ENCODE measurements around the gene AMHR2.
A peak's percentile ranks its signal among the peaks of the same experiment; 100 is the strongest.
"Not testable (repeated sequence)": the region's sequence is repeated elsewhere in the genome, so short reads cannot be mapped to it uniquely, and the experiment has no call there.

The AMHR2 gene

GRCh38 chr12:53423597-53423996 is at the start of gene AMHR2:
TSS of gene AMHR2 (plus strand) at chr12:53423855. CDS start at chr12:53423935, 80 bp downstream.
- DNase-seq, result peak; percentile 17

DNA sequence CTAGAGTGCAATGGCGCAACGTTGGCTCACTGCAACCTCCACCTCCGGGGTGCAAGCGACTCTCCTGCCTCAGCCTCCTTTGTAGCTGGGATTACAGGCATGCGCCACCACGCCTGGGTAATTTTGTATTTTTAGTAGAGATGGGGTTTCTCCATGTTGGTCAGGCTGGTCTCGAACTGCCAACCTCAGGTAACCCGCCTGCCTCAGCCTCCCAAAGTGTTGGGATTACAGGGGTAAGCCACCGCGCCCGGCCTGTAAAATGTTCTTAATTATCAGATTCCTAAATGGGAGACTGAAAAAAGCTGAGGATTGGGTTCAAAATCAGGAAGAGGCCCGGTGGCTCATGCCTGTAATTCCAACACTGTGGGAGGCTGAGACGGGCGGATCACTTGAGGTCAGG is 49.4 kb upstream of the AMHR2 start:
- peak; percentile 54 for DNase-seq

GRCh38 chr12:53376747-53377146 is 46.9 kb upstream of the AMHR2 start:
- DNase-seq, result no peak

GRCh38 chr12:53378222-53378621 is 45.4 kb upstream of the AMHR2 start:
- DNase-seq, result peak; percentile 43

GRCh38 chr12:53378724-53379388 is 44.8 kb upstream of the AMHR2 start:
- DNase-seq, result no peak

DNA sequence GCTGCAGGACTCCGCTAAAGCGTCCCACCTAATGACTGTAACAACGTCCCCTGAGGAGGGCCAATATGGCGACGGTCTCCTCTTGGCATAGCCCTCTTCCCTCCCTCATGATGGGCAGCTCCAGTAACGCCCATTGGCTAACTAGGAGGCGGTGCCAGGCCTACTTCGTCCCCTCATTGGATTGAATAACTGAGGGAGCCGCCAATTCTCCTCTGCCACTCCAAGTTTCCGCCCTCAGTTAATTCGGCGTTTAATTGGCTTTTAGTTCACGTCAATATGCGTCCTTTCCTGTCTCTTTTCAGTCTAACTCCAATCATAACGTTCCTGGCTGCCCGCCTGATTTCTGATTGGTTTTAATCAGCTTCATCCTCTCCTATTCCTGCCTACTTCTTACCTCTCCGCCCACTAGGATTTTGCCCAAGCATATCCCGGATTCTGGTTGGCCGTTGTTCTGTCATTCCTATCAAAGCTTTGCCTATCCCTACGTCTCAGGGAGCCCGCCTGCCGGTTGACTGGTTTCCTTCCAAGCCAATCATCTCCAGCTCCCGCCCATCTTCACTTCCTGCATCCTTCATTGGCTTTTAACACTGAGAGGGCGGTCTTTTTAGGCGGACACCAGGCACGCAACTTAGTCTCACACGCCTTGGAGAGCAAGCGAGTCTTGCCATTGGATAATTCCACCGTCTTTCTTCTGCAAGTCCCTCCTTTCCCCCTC is 44.1 kb upstream of the AMHR2 start:
- DNase-seq, result peak; percentile 97

DNA sequence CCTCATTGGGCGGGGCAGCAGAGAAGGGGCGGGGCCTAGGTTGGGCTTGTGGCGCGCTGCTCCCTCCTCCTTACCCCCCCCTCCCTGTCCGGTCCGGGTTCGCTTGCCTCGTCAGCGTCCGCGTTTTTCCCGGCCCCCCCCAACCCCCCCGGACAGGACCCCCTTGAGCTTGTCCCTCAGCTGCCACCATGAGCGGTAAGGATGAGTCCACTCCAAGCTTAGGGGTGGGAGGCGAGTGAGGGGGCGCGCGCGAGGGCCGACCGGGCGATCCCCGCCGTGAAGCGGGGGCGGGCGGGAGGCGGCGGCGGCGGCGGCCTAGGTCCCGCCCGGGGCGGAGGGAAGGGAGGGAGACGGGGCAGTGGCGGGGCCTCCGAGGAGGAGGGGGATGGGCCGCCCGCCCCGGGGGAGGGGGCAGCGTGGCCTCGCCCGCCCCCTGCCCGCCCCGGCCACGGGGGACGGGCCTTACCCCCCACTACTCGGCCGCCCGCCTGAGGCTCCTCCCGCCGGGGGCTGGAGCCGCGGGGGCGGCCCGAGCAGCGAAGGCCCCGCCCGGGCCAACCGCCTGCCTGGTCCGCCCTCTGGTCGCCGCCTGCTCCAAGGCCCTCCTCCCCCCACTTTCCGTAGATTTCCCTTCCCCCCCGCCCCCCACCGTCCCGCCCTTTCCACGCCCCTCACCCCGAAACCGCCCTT is 43.4 kb upstream of the AMHR2 start, which contains the start of gene SP1:
Gene SP1 (plus strand): TSS at position 73 of the 690 bp plus-strand sequence. CDS start 116 bp downstream, at position 189.
- peak; percentile 99 for DNase-seq

DNA sequence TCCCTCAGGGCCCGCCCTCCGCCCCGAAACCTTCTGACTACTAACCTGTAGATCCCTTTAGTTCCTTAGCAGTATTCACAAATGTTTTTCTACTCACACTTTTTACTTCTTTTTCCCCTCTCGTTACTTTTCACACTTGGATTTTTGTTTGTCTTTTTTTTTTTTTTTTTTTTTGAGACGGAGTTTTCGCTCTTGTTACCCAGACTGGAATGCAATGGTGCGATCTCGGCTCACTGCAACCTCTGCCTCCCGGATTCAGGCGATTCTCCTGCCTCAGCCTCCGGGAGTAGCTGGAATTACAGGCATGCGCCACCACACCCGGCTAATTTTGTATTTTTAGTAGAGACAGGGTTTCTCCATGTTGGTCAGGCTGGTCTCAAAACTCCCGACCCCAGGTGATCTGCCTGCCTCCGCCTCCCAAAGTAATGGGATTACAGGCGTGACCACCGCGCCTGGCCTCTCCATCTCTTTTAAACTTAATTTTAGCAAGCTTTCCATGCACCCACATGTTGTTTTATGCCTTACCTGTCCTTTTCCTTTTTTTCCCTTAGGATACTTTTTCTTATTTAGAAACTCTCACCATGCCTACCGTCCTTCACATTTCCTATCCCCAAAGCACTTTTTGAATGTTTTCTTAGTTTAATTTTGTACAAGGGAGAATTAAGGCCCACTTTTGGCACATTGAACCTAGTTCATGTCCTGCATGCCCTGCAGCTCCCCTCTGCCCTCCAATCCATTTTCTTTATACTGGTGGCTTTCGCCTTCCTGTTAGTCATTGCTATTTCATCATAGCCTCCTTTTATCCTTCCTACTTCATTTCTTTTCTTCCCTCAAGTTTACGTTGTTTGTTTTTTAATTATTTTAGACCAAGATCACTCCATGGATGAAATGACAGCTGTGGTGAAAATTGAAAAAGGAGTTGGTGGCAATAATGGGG is 42.6 kb upstream of the AMHR2 start:
- DNase-seq, result no peak

GRCh38 chr12:53381731-53382630 is 41.7 kb upstream of the AMHR2 start:
- peak; percentile 75 for DNase-seq

- DNase-seq, result no peak
Measured at GRCh38 chr12:53383258-53383657, 40.4 kb upstream of the AMHR2 start.

DNA sequence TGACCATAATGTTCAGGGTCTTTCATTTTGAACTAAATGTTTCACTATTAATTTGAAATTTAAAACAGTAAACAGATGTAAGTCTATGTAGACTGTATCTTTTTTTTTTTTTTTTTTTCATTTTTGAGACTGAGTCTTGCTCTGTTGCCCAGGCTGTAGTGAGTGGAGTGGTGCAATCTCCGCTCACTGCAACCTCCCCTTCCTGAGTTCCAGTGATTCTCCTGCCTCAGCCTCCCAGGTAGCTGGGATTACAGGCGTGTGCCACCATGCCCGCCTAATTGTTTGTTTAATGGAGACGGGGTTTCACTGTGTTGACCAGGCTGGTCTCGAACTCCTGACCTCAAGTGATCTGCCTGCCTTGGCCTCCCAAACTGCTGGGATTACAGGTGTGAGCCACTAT is 37.3 kb upstream of the AMHR2 start:
- not testable (repeated sequence) for DNase-seq

DNA sequence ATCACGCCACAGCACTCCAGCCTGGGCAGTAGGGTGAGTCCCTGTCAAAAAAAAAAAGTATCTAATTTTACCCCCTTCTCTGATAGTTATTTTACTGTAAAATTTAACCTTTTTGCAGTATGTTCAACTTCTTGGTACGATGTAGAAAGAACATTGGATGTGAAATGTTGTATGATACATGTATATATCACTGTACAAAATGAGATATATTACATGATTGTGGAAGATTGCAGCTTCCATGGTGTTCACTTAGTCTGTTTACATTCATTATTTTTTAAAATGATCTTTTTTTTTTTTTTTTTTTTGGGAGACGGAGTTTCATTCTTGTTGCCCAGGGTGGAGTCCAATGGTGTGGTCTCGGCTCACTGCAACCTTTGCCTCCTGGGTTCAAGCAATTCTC is 34.7 kb upstream of the AMHR2 start:
- DNase-seq, result no peak

GRCh38 chr12:53389702-53390101 is 34.0 kb upstream of the AMHR2 start:
- no peak for DNase-seq

DNA sequence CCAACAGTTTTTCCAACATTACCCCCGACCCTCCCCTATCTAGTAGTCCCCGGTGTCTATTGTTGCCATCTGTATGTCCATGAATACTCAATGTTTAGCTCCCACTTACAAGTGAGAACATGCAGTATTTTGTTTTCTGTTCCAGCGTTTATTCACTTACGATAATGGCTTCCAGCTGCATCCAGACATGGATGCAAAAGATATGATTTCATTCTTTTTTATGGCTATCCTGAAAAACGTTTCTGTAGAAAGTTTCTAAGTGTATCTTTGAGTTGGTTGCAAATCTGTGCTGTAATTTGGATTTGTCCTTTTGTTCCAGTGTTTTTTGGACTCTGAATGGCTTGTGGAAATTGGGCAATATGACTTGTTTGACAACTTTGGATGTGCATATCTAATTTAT is 31.9 kb upstream of the AMHR2 start:
- no peak for DNase-seq

- DNase-seq, result no peak
Measured at GRCh38 chr12:53399896-53400295, 23.8 kb upstream of the AMHR2 start.

DNA sequence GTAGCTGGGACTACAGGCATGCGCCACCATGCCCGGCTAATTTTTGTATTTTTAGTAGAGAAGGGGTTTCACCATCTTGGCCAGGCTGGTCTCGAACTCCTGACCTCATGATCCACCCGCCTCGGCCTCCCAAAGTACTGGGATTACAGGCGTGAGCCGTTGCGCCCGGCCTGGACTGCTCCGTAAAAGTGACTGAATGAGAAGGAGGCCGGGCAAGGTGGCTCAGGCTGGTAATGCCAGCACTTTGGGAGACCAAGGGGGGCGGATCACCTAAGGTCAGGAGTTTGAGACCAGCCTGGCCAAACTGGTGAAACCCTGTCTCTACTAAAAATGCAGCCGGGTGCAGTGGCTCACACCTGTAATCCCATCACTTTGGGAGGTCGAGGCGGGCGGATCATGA is 21.3 kb upstream of the AMHR2 start:
- DNase-seq, result not testable (repeated sequence)

- DNase-seq, result no peak
Measured at GRCh38 chr12:53402871-53403270, 20.8 kb upstream of the AMHR2 start.

GRCh38 chr12:53410951-53411350 is 12.7 kb upstream of the AMHR2 start:
- no peak for DNase-seq

DNA sequence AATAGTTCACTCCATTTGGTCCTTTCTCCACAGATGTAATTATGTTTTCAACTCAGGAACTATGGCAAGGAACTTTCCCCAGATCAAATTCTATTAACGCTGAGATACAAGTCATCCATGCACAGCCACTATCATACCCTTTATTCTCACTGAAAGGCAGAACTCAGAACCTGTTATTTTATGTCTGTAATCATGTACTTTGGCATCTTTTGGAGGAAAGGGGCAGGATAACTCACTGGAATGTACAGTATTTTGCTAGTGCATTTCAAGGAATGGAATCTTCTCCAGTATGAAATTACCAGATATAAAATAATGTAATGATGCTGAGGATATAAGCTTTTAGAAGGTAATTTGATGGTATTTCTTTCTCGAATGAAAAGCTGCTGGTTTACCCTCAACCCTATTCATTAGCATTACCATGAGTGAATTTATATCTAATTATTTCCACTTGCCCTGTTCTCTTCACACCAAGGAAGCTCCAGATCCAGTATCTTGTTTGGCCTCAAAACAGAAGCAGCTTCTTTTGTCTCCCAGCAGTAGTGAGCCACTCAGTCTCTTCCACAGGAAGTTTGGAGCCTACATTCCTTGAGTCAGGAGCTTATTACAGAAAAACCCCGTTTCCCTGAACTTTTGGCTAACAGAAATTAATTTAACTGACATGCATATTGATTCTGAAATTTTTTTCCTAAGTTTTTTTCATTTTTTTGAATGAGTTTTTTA is 10.0 kb upstream of the AMHR2 start:
- no peak for DNase-seq

DNA sequence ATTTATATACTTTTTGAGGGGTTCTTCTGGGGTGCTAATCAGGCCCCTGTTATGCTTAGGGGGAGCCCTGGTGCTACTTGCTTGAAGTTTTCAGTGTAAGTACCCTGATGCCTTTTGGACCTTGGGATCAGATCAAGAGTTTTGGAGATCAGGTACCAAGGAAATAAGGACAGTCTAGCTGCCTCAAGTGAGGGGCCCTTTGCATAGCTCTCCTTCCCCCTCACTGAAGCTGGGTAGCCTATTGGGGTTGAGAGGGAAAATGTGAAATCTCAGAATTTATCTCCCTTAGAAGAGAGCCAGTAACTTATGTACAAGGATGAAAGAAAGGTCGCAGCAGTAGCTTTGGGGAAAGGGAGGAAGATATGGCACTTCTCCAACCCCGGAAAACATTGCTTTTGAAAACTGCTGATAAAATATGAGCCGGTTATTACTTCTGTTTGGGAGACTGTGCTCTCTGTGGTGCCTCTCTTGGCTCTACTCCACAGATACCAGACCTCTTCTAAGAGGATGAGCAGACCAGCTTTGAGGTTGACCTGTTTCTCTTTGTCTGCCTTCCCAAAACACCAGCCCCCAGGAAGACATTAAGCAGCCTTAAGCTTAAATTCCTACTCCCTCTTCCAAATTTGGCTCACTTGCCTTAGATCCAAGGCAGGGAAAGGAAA is 8.8 kb upstream of the AMHR2 start:
- no peak for DNase-seq
